ENCODE results near the gene MRPL17. TPM values are rescaled to one million over a fixed set of nuclear protein-coding genes. Genes with fewer than 3 reads are reported as not detected.

Gene MRPL17
- total and polyA plus RNA-seq, 2 of the 13 experiments (the other 11 are each of a cell fraction or from before 2014, with no cell fraction given), result 59.4 to 90.0 TPM

DNA sequence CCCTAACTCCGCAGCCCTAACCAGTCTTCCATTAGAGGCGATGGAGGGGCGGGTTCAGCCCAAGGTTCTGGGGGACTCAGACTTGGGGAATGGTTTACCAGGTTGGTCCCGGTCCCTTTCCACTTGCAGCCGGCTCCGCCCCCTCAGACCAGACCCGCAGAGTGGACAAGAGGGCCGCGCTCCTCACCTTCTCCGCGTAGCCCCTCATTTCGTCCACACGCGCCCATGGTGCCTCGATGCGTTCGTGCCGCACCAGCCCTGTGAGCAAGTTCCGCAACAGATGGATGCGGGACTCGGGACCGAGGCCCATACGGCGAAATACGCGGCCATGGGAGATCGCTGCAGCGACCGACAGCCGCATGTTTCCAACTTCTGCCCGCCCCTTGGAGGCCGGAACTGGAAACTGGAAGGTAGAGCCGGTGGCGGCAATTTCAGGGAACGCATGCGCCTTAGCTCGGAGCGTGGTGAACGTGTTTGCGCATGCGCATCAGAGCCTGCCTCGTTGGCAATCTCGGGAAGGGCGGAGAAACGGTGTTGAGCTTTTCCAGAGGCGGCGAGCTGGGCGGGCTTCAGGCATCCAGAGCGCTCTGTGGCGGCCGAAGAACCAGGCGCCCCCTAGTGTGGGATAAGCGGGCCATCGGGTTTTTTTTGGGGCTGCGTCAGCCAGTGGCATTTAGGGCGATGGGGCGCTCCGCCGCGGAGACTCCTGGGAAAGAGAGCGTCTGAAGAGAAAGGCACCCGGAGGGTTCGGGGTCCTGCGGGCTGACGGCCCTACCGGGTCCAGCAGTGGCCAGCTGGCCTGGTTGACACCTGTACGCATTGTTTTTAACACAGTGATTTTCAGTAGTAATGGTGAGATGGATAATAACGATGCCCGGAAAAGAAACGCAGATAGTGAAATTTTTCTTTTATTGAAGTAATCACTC, at the start of gene MRPL17 (continued):
- TF ChIP-seq, protein P1, sequence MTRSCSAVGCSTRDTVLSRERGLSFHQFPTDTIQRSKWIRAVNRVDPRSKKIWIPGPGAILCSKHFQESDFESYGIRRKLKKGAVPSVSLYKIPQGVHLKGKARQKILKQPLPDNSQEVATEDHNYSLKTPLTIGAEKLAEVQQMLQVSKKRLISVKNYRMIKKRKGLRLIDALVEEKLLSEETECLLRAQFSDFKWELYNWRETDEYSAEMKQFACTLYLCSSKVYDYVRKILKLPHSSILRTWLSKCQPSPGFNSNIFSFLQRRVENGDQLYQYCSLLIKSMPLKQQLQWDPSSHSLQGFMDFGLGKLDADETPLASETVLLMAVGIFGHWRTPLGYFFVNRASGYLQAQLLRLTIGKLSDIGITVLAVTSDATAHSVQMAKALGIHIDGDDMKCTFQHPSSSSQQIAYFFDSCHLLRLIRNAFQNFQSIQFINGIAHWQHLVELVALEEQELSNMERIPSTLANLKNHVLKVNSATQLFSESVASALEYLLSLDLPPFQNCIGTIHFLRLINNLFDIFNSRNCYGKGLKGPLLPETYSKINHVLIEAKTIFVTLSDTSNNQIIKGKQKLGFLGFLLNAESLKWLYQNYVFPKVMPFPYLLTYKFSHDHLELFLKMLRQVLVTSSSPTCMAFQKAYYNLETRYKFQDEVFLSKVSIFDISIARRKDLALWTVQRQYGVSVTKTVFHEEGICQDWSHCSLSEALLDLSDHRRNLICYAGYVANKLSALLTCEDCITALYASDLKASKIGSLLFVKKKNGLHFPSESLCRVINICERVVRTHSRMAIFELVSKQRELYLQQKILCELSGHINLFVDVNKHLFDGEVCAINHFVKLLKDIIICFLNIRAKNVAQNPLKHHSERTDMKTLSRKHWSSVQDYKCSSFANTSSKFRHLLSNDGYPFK (CRISPR knock-in tag; IDR thresholded peaks at IDR 0.05; ENCODE audit: borderline replicate concordance), result peak; percentile 85; the same call in 1 of the 2 replicates
- TF ChIP-seq NFYC (CRISPR knock-in tag; IDR thresholded peaks at IDR 0.05) (peak; percentile 41; the same call in 1 of the 2 replicates), ZNF17 (CRISPR knock-in tag; IDR thresholded peaks at IDR 0.05) (no peak), ZNF850 (CRISPR knock-in tag; conservative IDR thresholded peaks at IDR 0.05) (no peak), ZFY (CRISPR knock-in tag; IDR thresholded peaks at IDR 0.05) (peak; percentile 99), SETDB1 (CRISPR knock-in tag; IDR thresholded peaks at IDR 0.05; ENCODE audit: borderline replicate concordance) (no peak), ZNF879 (CRISPR knock-in tag; IDR thresholded peaks at IDR 0.05) (no peak; the same call in 1 of the 2 replicates), ZNF484 (CRISPR knock-in tag; IDR thresholded peaks at IDR 0.05; ENCODE audit: borderline replicate concordance, low read depth) (no peak; the same call in 1 of the 2 replicates), ZNF589 (CRISPR knock-in tag; conservative IDR thresholded peaks at IDR 0.05) (peak; percentile 95; the same call in 1 of the 2 replicates), GLI4 (CRISPR knock-in tag; IDR thresholded peaks at IDR 0.05; ENCODE audit: borderline replicate concordance) (peak; percentile 82), ZNF564 (CRISPR knock-in tag; IDR thresholded peaks at IDR 0.05) (peak; percentile 93), SRSF9 (IDR thresholded peaks at IDR 0.05; ENCODE audit: borderline replicate concordance, insufficient read depth, low read depth, low read length, poor library complexity, severe bottlenecking) (no peak), ZNF136 (CRISPR knock-in tag; IDR thresholded peaks at IDR 0.05; ENCODE audit: low read depth) (peak; percentile 84; the same call in 1 of the 2 replicates)
- TF ChIP-seq, protein P2, sequence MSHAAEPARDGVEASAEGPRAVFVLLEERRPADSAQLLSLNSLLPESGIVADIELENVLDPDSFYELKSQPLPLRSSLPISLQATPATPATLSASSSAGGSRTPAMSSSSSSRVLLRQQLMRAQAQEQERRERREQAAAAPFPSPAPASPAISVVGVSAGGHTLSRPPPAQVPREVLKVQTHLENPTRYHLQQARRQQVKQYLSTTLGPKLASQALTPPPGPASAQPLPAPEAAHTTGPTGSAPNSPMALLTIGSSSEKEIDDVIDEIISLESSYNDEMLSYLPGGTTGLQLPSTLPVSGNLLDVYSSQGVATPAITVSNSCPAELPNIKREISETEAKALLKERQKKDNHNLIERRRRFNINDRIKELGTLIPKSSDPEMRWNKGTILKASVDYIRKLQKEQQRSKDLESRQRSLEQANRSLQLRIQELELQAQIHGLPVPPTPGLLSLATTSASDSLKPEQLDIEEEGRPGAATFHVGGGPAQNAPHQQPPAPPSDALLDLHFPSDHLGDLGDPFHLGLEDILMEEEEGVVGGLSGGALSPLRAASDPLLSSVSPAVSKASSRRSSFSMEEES (CRISPR knock-in tag; IDR thresholded peaks at IDR 0.05), result peak; percentile 65
- TF ChIP-seq, protein P3, sequence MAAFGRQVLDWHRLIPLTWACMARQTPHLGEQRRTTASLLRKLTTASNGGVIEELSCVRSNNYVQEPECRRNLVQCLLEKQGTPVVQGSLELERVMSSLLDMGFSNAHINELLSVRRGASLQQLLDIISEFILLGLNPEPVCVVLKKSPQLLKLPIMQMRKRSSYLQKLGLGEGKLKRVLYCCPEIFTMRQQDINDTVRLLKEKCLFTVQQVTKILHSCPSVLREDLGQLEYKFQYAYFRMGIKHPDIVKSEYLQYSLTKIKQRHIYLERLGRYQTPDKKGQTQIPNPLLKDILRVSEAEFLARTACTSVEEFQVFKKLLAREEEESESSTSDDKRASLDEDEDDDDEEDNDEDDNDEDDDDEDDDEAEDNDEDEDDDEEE (CRISPR knock-in tag; IDR thresholded peaks at IDR 0.05), result peak; percentile 94
- TF ChIP-seq, protein P4, sequence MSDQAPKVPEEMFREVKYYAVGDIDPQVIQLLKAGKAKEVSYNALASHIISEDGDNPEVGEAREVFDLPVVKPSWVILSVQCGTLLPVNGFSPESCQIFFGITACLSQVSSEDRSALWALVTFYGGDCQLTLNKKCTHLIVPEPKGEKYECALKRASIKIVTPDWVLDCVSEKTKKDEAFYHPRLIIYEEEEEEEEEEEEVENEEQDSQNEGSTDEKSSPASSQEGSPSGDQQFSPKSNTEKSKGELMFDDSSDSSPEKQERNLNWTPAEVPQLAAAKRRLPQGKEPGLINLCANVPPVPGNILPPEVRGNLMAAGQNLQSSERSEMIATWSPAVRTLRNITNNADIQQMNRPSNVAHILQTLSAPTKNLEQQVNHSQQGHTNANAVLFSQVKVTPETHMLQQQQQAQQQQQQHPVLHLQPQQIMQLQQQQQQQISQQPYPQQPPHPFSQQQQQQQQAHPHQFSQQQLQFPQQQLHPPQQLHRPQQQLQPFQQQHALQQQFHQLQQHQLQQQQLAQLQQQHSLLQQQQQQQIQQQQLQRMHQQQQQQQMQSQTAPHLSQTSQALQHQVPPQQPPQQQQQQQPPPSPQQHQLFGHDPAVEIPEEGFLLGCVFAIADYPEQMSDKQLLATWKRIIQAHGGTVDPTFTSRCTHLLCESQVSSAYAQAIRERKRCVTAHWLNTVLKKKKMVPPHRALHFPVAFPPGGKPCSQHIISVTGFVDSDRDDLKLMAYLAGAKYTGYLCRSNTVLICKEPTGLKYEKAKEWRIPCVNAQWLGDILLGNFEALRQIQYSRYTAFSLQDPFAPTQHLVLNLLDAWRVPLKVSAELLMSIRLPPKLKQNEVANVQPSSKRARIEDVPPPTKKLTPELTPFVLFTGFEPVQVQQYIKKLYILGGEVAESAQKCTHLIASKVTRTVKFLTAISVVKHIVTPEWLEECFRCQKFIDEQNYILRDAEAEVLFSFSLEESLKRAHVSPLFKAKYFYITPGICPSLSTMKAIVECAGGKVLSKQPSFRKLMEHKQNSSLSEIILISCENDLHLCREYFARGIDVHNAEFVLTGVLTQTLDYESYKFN (CRISPR knock-in tag; conservative IDR thresholded peaks at IDR 0.05), result peak; percentile 62
- TF ChIP-seq, protein P5, sequence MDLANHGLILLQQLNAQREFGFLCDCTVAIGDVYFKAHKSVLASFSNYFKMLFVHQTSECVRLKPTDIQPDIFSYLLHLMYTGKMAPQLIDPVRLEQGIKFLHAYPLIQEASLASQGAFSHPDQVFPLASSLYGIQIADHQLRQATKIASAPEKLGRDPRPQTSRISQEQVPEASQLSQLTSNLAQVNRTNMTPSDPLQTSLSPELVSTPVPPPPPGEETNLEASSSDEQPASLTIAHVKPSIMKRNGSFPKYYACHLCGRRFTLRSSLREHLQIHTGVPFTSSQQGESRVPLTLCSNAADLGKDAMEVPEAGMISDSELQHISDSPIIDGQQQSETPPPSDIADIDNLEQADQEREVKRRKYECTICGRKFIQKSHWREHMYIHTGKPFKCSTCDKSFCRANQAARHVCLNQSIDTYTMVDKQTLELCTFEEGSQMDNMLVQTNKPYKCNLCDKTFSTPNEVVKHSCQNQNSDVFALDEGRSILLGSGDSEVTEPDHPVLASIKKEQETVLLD (CRISPR knock-in tag; IDR thresholded peaks at IDR 0.05; ENCODE audit: low read depth), result no peak

All from HepG2 (cell line).